HG02870 (cell line): ENCODE data around the gene ARID5B.

Experiments used
- ATAC-seq: cut with Tn5 transposase; IDR thresholded peaks from one replicate; pipeline ENCODE4 v1.9.1; 2021; ENCODE audit warnings: mild to moderate bottlenecking, moderate library complexity; ENCODE audit not compliant: unreplicated experiment

Gene ARID5B

GRCh38 chr10:62062752-62063512 lies 161.4 kb downstream of the ARID5B start:
- no peak for ATAC-seq

GRCh38 chr10:62063795-62064472 lies 162.4 kb downstream of the ARID5B start:
- no peak for ATAC-seq

- ATAC-seq, result no peak
Measured at GRCh38 chr10:62067560-62067959, 166.1 kb downstream of the ARID5B start.

GRCh38 chr10:62068464-62068863 lies 167.0 kb downstream of the ARID5B start:
- no peak for ATAC-seq

- ATAC-seq, result no peak
Measured at GRCh38 chr10:62069452-62070178, 168.1 kb downstream of the ARID5B start.

GRCh38 chr10:62071846-62072281 lies 170.4 kb downstream of the ARID5B start:
- no peak for ATAC-seq

GRCh38 chr10:62072901-62073300 lies 171.4 kb downstream of the ARID5B start:
- no peak for ATAC-seq

- no peak for ATAC-seq
Measured at GRCh38 chr10:62073429-62073828, 171.9 kb downstream of the ARID5B start.

- no peak for ATAC-seq
Measured at GRCh38 chr10:62075414-62075813, 173.9 kb downstream of the ARID5B start.

- no peak for ATAC-seq
Measured at GRCh38 chr10:62075912-62076311, 174.4 kb downstream of the ARID5B start.

- no peak for ATAC-seq
Measured at GRCh38 chr10:62076891-62077290, 175.4 kb downstream of the ARID5B start.

- no peak for ATAC-seq
Measured at GRCh38 chr10:62077330-62078015, 176.0 kb downstream of the ARID5B start.

- peak; percentile 75 for ATAC-seq
Measured at GRCh38 chr10:62079885-62080559, 178.5 kb downstream of the ARID5B start.

GRCh38 chr10:62080905-62081304 lies 179.4 kb downstream of the ARID5B start:
- ATAC-seq, result no peak

- ATAC-seq, result no peak
Measured at GRCh38 chr10:62081341-62082270, 180.1 kb downstream of the ARID5B start.

GRCh38 chr10:62082271-62082656 lies 180.8 kb downstream of the ARID5B start:
- no peak for ATAC-seq

GRCh38 chr10:62082729-62083411 lies 181.4 kb downstream of the ARID5B start:
- ATAC-seq, result peak; percentile 38

- no peak for ATAC-seq
Measured at GRCh38 chr10:62083412-62084267, 182.1 kb downstream of the ARID5B start.
